NK-92 (cell line): Measurements from ENCODE around the gene KCNJ12.
"Not testable (repeated sequence)": the region's sequence is repeated elsewhere in the genome, so short reads cannot be mapped to it uniquely, and the experiment has no call there.

ENCODE experiments used
- DNase-seq: peaks from one replicate; lab custom pipeline; 2025; ENCODE audit not compliant: unreplicated experiment; lab: John Stamatoyannopoulos, UW

The KCNJ12 gene

GRCh38 chr17:21348926-21349261 lies 27.3 kb upstream of the KCNJ12 start:
- DNase-seq = not testable (repeated sequence)

DNA sequence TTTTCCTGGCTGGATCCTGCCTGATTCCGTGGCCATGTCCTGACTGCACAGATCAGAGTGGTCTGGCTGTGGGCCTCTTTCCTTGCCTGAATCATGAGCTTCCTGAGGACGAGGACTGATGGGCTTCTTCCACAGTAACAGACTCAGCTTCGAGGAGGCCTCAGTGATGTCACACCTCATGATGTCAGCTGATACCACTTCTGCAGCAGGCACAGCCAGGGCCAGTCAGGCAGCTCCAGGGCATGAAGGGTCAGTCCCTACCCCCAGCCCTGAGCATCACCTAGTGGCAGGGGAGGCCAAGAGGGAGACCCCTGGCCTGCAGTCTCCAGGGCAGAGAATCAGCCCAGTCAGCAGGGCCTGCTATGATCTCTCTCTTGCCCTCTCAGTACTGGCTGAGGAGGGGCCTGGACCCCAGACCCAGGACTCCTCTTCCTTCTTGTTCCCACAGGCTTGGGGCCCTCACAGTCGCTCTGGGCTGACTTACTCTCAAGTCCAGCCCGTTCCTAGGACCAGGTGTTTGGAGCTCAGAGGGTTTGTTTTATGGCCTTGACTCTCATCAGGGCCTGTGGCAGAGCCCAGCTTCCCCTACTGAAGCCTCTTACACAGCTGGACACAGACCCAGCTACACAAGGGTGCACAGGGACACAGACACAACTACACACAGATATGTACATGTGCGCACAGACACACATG lies 26.7 kb upstream of the KCNJ12 start:
- DNase-seq = not testable (repeated sequence)

DNA sequence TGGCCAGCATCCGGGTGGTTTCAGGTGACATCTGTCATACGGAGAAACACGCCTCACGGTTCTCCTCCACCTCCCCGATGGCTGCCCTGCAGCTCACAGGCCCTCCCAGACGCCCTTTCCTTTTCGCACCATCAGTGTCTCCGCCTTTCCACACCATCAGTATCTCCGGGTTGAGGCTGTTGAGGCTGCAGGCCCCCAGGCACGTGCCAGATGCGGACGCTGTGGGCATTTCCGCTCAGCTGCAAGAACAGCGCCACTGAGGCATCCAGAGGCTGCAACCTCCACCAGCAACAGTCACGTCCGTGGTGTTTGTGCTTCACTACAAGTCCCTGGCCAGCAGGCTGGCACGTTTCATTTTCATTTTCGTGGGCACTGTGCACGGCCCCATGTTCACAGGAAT lies 25.7 kb upstream of the KCNJ12 start:
- not testable (repeated sequence) for DNase-seq

DNA sequence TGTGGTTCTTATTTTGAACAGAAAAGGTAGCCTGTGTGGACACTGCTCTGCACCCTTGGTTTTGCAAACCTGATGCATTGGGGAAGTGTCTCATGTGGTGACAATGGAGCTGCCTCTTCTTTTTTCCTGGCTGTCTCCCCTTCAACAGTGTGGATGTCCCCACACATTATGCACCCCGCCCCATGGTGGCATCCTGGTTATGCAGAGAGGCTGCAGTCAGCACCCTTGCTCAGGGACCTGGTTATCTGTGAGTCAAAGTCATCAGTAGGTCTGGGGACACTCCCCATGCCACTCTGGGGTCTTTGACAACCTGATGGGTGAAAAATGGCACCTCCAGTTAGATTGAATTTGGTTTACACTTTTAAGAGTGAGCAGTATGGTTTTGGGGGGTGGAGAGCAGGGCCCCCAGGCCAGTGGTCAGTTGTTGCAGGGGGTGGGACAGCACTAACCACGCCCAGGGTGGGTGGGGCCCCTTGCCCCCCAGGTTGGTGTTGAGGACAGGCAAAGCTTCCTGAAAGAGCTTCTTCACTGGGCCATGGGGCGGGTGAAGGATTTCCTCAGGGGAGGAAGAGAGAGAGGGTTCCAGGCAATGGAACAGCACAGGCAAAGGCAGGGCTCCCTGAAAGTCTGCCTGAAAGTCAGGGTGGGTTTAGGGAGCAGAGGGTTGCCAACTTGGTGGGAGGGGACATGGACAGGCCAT lies 24.6 kb upstream of the KCNJ12 start:
- no peak for DNase-seq

DNA sequence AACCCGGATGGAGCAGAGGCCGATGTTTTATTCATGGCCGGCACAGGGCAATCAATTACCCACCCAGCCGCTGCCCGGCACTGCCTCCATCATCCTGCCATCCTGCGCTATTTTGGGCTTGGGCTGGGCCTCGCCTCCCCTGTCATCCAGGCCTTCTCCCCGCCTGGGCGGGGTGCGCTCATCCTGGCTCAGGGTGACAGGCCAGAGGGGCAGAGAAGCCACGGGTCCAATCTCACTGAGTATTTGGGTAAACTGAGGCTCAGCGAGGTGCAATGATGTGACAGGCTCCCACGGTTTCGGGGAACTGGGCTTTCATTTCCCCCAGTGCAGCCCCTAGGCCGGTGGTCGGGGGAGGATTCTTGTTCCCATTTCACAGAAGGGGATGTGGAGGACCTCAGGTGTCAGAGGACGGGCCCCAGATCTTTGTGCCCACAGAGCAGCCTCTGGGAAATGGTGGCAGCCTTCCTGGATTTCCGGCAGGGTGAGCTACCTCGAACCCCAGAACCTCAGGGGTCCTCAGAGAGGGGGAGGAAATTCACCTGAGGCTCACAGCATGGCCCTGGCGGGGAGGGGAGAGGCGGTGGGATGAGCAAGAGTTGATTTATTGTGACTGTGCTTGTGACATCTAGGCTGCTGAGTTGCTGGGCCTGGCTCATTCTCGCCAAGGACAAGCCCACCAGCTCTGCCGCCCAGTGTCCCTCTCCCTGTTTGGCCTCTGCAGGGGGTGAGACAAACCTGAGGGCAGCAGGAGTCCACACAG lies 23.8 kb upstream of the KCNJ12 start:
- no peak for DNase-seq

DNA sequence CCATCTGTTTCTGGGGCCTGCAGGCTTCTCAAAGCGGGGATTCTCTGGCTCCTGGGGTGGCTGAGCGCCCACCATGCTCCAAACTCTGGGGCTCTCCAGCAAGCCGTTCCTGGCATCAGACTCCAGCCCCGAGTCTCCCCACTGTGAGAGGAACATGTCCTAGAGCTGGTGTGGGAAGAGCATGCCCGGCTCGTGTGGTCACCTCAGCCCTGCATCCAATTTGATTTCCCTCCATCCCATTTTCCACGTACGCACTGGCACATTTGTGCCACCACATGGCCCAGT lies 23.2 kb upstream of the KCNJ12 start:
- no peak for DNase-seq

DNA sequence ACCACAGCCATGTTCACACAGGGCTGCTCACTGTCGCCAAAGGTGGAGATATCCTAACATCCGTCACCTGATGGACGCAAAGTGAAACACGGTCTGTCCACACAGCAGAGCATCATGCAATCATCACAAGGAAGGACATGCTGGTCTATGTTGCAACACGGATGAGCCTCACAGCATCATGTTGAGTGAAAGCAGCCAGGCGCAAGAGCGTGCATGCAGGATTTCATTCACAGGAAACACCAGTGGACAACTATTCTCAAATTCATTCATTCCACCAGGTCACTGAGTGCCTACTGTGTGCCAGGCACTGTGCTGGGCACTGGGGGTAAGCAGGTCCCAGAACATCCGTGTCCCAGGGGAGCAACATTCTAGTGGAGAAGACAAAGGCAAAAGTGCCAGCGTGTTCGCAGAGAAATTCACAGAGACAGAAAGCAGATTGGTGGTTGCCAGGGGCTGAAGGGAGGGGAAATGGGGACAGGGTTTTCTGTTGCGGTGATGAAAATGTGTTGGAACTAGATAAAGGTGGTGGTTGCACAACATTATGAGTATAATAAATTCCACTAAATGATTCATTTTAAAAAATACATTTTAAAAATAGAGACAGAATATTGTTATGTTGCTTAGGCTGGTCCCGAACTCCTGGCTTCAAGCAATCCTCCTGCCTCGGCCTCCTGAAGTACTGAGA lies 22.7 kb upstream of the KCNJ12 start:
- DNase-seq = no peak

- DNase-seq = no peak
Measured at GRCh38 chr17:21354796-21355385, 21.3 kb upstream of the KCNJ12 start.

DNA sequence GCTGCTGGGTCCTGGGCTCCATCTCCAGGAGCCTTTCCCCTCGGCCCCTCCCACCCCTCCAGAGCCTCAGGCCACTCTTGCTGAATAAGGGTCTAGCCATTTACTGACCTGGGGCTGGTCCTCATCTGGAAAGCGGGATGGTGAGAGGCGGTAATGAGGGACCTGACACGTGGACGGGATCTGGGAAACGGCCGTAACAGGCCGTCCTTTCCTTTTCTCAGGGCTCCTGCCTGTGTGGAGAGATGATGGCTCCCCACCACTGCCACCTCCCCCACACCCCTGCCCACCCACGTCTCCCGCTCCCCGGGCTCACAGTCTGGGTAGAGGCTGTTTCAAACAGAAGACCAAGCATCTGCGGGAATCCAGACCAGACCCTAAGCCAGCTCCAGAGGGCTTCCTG lies 20.6 kb upstream of the KCNJ12 start:
- no peak for DNase-seq

DNA sequence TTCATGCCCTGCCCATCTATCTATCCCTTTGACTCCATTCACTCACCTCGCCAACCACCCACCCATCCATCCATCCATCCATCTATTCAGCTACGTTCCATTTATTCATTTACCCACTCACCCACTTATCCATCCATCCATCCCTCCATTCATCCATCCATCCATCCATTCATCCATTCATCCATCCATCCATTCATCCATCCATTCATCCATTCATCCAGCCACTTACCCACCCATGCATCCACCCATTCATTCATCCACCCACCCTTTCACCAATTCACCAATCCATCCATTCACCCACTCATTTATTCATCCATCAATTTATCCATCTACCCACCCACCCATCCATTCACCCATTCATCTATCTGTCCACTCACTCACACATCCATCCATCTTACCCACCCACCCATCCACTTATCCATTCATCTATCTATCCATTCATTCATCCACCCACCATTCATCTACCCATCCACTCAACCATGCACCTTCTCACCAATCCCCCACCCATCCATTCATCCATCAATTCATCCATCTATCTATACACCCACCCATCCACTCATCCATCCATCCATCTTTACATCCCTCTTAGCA lies 19.5 kb upstream of the KCNJ12 start:
- DNase-seq = no peak

DNA sequence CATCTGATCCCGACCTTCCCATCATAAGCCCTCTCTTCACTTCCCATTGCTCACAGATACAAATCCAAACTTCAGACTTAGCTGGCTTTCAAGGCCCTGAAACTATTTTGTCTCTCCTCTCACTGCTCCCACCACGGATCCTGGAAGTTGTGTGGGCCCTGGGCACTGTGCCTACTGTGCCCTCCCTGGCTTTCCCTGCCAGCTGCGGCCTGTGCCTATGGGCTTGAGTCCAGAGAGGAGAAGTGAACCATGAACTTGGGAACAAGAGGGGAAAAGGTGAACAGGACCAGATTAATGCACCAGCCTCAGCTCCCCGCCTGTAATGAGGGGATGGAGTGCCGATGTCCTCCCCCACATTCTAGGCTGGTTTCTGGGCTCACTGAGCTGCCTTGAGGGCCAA lies 18.9 kb upstream of the KCNJ12 start:
- no peak for DNase-seq

GRCh38 chr17:21357696-21358656 lies 18.2 kb upstream of the KCNJ12 start:
- no peak for DNase-seq

- DNase-seq = no peak
Measured at GRCh38 chr17:21358682-21359482, 17.3 kb upstream of the KCNJ12 start.

GRCh38 chr17:21359483-21359840 lies 16.7 kb upstream of the KCNJ12 start:
- no peak for DNase-seq

DNA sequence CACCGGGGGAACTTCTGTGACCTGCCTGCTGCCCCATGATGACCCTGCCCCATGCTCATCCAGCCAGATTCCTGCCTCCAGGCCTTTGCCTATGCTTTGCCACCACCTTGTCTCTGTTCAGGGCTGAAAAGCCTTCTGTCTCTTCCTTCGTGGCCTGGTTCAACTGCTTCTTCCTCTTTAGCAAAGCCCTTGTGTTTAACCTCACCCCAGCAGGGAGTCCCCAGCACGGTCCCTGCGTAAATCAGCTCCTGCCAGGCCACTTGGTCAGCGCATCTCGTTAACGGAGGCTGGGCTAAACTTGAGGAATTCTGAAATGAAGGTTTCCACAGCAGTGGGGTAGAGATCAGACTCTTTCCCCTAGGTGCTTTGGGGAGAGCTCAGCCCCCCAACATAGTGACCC lies 16.1 kb upstream of the KCNJ12 start:
- no peak for DNase-seq

- no peak for DNase-seq
Measured at GRCh38 chr17:21361020-21361809, 14.9 kb upstream of the KCNJ12 start.

GRCh38 chr17:21362331-21362931 lies 13.7 kb upstream of the KCNJ12 start:
- DNase-seq = no peak
